ENCODE results near the gene IMPACT. TPM values are rescaled to one million over a fixed set of nuclear protein-coding genes. Genes with fewer than 3 reads are reported as not detected.

Gene IMPACT
- total and polyA plus RNA-seq, 2 of the 4 experiments (the other 2 are of a cell fraction), result 11.8 to 13.8 TPM

DNA sequence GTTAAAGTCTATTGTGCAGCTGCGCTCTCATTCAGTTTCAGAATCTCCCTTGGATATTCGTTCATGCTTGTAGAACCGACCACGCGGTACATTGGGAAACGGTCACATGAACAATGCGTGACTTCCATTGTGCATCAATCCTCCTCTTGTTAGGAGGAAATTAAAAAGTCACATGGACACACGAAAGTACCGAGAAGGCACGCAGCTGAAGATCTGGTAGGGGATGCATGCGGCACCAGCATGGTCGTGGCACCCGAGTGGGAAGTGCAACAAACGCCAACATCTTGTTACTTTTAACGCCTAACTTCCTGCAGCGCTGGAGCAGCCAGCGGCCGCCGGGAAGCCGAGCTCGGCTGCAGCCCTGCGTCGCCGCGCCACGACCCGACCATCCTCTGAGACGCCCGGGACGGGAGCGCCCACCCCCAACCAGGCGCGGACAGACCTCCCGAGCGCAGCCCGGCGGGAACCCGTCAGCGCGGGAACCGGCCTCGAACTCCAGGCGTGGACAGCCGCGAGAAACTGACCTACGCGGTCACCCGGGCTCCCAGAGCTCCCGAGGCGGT, 29.3 kb upstream of the IMPACT start:
- Histone ChIP-seq H3K56ac (ENCODE audit: extremely low read depth, insufficient read depth, low read length) (peak overlapping the region; percentile 23; the same call in 1 of the 2 replicates), H3K4me1 (ENCODE audit: control insufficient read depth, insufficient read depth, low read length) (0 out of 2 replicates have a peak, but pooled peaks cover 2% of the 10 kb centered on the region), H4K91ac (ENCODE audit: insufficient read depth, low read depth, low read length) (peak overlapping the region; percentile 60; the same call in 1 of the 2 replicates), H4K5ac (ENCODE audit: low read depth, low read length) (no peak overlapping the region), H3K9ac (ENCODE audit: low read depth, low read length) (peak overlapping the region; percentile 49), H3K14ac (replicated peaks; ENCODE audit: low read depth, low read length) (peak overlapping the region; percentile 71), H4K20me1 (ENCODE audit: insufficient read depth, low read length) (no peaks in the 10 kb centered on the region), H3K4me3 (ENCODE audit: insufficient read depth, low read depth, low read length) (peak overlapping the region; percentile 56), H3K4me2 (ENCODE audit: low read depth, low read length) (peak overlapping the region; percentile 80), H2BK5ac (ENCODE audit: low read depth, low read length, poor library complexity, severe bottlenecking) (peak overlapping the region; percentile 25), H2AK5ac (ENCODE audit: low read depth, low read length) (no peak overlapping the region; the same call in 1 of the 2 replicates), H3K79me1 (ENCODE audit: low read depth in 1 of 2, low read length in 2 of 2) (peaks cover 0 to 7% of the 10 kb centered on the region in 2 experiments; a peak in 2 of 4 replicates), H2BK120ac (ENCODE audit: low read depth, low read length) (peak overlapping the region; percentile 26), H3K27ac (ENCODE audit: insufficient read depth, low read length) (peak overlapping the region; percentile 56), H2AFZ (replicated peaks; ENCODE audit: low read length, poor library complexity) (peak overlapping the region; percentile 97), H3K27me3 (ENCODE audit: control insufficient read depth, insufficient read depth, low read length) (no peaks in the 10 kb centered on the region), H3K9me3 (ENCODE audit: control insufficient read depth, insufficient read depth, low read length) (no peaks in the 10 kb centered on the region), H2BK15ac (ENCODE audit: low read depth, low read length) (no peak overlapping the region), H4K8ac (ENCODE audit: low read depth in 2 of 2, low read length in 2 of 2) (peak overlapping the region in 1 of 2 experiments; percentile 75; a peak in 1 of 4 replicates), H3K9me1 (ENCODE audit: insufficient read depth, low read length) (0 out of 2 replicates have a peak, but pooled peaks cover 3% of the 10 kb centered on the region), H2AK9ac (replicated peaks; ENCODE audit: low read depth, low read length, poor library complexity) (peak overlapping the region; percentile 74), H3K18ac (ENCODE audit: low read depth, low read length) (peak overlapping the region; percentile 19), H2BK20ac (ENCODE audit: low read depth, low read length) (no peak overlapping the region), H3K4ac (ENCODE audit: low read depth, low read length) (peak overlapping the region; percentile 56), H3K36me3 (ENCODE audit: control insufficient read depth, insufficient read depth, low read length) (no peaks in the 10 kb centered on the region), H3K23ac (ENCODE audit: low read depth, low read length) (peak overlapping the region; percentile 89)
- ATAC-seq (ENCODE audit: low read depth) (peak; percentile 48), DNase-seq (peak; percentile 78)
- ChIA-PET POLR2A (ENCODE audit: unreplicated experiment) (interaction anchor here (1.3 kb wide), 1 partner anchor 12 kb away, joined by 4 read pairs; no protein-coding TSS in a partner anchor), CTCF (interaction anchor here (1.0 kb wide), 1 partner anchor 16 kb away, joined by 3 read pairs; no protein-coding TSS in a partner anchor)
- 1% methylated on average over 24 of the region's 50 CpGs; no CpG with 5 or more reads in 1 of the 2 experiments for WGBS, 2 experiments (ENCODE audit: extremely low coverage in 2 of 2, insufficient read length in 1 of 2)
- in situ Hi-C loops (cut with MboI; ENCODE audit: low sequenced_read_pairs) (no loop called here), dilution Hi-C loops (cut with HindIII; ENCODE audit: low sequenced_read_pairs, unreplicated experiment) (no loop called here), intact Hi-C loops (cut with micrococcal nuclease) (loop anchor here (5.0 kb wide), 1 partner anchor 35 kb away; no protein-coding TSS in a partner anchor)
- no TSS peak for BruUV-seq (replicated peaks)
- TF ChIP-seq RAD21 (IDR thresholded peaks at IDR 0.05; ENCODE audit: low read length) (no peak), RCOR1 (IDR thresholded peaks at IDR 0.05; ENCODE audit: insufficient replicate concordance, low read length) (no peak), FOS (IDR thresholded peaks at IDR 0.05; ENCODE audit: low read depth, low read length) (no peak), NFE2L2 (IDR thresholded peaks at IDR 0.05; ENCODE audit: low read depth, low read length) (no peak), MXI1 (IDR thresholded peaks at IDR 0.05; ENCODE audit: borderline replicate concordance, low read depth, low read length) (peak; percentile 58; the same call in 1 of the 2 replicates), SMC3 (IDR thresholded peaks at IDR 0.05; ENCODE audit: low read depth, low read length) (no peak), BHLHE40 (IDR thresholded peaks at IDR 0.05; ENCODE audit: low read depth, low read length) (peak; percentile 79; the same call in 1 of the 2 replicates), POLR2A (IDR thresholded peaks at IDR 0.05; ENCODE audit: low read depth, low read length) (peak; percentile 12; the same call in 1 of the 2 replicates), MAFK (IDR thresholded peaks at IDR 0.05; ENCODE audit: low read depth, low read length) (no peak), MAZ (IDR thresholded peaks at IDR 0.05; ENCODE audit: borderline replicate concordance, low read depth, low read length) (no peak), RFX5 (IDR thresholded peaks at IDR 0.05; ENCODE audit: low read depth, low read length) (no peak), CEBPB (IDR thresholded peaks at IDR 0.05; ENCODE audit: low read depth, low read length) (no peak), CHD1 (IDR thresholded peaks at IDR 0.05; ENCODE audit: low read depth, low read length) (no peak)
- TF ChIP-seq, protein P1, sequence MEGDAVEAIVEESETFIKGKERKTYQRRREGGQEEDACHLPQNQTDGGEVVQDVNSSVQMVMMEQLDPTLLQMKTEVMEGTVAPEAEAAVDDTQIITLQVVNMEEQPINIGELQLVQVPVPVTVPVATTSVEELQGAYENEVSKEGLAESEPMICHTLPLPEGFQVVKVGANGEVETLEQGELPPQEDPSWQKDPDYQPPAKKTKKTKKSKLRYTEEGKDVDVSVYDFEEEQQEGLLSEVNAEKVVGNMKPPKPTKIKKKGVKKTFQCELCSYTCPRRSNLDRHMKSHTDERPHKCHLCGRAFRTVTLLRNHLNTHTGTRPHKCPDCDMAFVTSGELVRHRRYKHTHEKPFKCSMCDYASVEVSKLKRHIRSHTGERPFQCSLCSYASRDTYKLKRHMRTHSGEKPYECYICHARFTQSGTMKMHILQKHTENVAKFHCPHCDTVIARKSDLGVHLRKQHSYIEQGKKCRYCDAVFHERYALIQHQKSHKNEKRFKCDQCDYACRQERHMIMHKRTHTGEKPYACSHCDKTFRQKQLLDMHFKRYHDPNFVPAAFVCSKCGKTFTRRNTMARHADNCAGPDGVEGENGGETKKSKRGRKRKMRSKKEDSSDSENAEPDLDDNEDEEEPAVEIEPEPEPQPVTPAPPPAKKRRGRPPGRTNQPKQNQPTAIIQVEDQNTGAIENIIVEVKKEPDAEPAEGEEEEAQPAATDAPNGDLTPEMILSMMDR (conservative IDR thresholded peaks at IDR 0.05; ENCODE audit: low read depth, low read length), result no peak
- TF ChIP-seq, protein P2, sequence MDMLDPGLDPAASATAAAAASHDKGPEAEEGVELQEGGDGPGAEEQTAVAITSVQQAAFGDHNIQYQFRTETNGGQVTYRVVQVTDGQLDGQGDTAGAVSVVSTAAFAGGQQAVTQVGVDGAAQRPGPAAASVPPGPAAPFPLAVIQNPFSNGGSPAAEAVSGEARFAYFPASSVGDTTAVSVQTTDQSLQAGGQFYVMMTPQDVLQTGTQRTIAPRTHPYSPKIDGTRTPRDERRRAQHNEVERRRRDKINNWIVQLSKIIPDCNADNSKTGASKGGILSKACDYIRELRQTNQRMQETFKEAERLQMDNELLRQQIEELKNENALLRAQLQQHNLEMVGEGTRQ (IDR thresholded peaks at IDR 0.05; ENCODE audit: low read depth, low read length), result peak; percentile 90
